Uterus (tissue), 2 donors: ENCODE data around the gene ASTN2.

Source experiments
- CTCF ChIP-seq, 4 experiments: fragments of 200-600 bp in 2 of 4; fragments of 450-650 bp in 2 of 4; sonication (generic) in 2 of 4; IDR thresholded peaks; one replicate each; pipeline ENCODE4 v1.5.1; 2016 to 2019; ENCODE audit warnings: antibody characterized with exemption in 4 of 4, mild to moderate bottlenecking in 2 of 4, moderate library complexity in 1 of 4
- POLR2A ChIP-seq, 2 donors: fragments of 450-650 bp; IDR thresholded peaks; one replicate each; pipeline ENCODE4 v1.6.1; 2016; ENCODE audit warnings: antibody characterized with exemption in 2 of 2, mild to moderate bottlenecking in 1 of 2, moderate library complexity in 1 of 2

DNA sequence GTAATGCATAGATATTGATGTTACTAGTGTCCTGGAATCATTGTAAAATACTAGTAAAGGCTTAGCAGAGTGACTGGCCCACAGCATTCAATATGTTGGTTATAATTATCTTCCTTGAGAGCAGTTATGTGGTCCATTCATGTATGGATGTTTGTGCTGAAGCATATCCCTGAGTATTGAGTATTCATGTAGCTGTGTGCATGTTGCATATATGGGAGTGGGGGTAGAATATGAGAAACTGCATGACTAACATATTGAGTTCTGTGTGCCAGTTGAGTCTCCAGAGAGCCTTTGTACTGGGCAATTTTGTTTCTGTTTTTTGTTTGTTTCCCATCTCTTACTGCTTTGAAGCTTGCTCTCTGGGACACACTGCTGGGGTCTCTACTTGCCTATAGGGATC is 950.4 kb downstream of the ASTN2 start:
- no peak for TF ChIP-seq CTCF (IDR thresholded peaks at IDR 0.05)
- TF ChIP-seq POLR2A (IDR thresholded peaks at IDR 0.05): no peak
